Endothelial cell (in vitro differentiated cells): ENCODE data around the gene PLEKHG3. TPM values are rescaled to one million over a fixed set of nuclear protein-coding genes. Genes with fewer than 3 reads are reported as not detected.

Experiments used
- DNase-seq: peaks from one replicate; pipeline ENCODE4 v3.0.0; 2021; ENCODE audit warnings: low spot score
- H3K27ac Mint-ChIP-seq: one replicate; pipeline ENCODE4 v1.8.0; 2021; ENCODE audit warnings: mixed read lengths, inconsistent platforms; ENCODE audit not compliant: unreplicated experiment
- H3K27me3 Mint-ChIP-seq: one replicate; pipeline ENCODE4 v1.8.0; 2021; ENCODE audit warnings: mild to moderate bottlenecking, moderate library complexity, mixed read lengths, inconsistent platforms; ENCODE audit not compliant: unreplicated experiment
- H3K36me3 Mint-ChIP-seq: one replicate; pipeline ENCODE4 v1.8.0; 2021; ENCODE audit warnings: mild to moderate bottlenecking, low read depth, mixed read lengths, inconsistent platforms; ENCODE audit not compliant: unreplicated experiment
- H3K4me1 Mint-ChIP-seq: one replicate; pipeline ENCODE4 v1.8.0; 2021; ENCODE audit warnings: mild to moderate bottlenecking, mixed read lengths, inconsistent platforms; ENCODE audit not compliant: unreplicated experiment
- H3K4me3 Mint-ChIP-seq: one replicate; pipeline ENCODE4 v1.8.0; 2021; ENCODE audit warnings: mild to moderate bottlenecking, mixed read lengths, inconsistent platforms; ENCODE audit not compliant: unreplicated experiment
- H3K9me3 Mint-ChIP-seq: one replicate; pipeline ENCODE4 v1.8.0; 2021; ENCODE audit warnings: mixed read lengths, inconsistent platforms; ENCODE audit not compliant: unreplicated experiment
- total RNA-seq: library from RNA; stranded (reverse); fragmentation: NEBNext Ultra II Directional; extraction: Animal tissue kit (Norgen Biotek cat#: 25700); gene quantifications from one replicate; pipeline ENCODE4 v1.2.1, GENCODE V29; 2021; ENCODE audit not compliant: unreplicated experiment
- TF ChIP-seq, protein P1 (sequence below): fragments of 200-600 bp; sonication (generic); IDR thresholded peaks from one replicate; pipeline ENCODE4 v1.5.0; 2021; ENCODE audit warnings: antibody characterized with exemption; ENCODE audit not compliant: unreplicated experiment

Gene PLEKHG3
- total RNA-seq, 1 donor from 2014 or later = 31.4 TPM

DNA sequence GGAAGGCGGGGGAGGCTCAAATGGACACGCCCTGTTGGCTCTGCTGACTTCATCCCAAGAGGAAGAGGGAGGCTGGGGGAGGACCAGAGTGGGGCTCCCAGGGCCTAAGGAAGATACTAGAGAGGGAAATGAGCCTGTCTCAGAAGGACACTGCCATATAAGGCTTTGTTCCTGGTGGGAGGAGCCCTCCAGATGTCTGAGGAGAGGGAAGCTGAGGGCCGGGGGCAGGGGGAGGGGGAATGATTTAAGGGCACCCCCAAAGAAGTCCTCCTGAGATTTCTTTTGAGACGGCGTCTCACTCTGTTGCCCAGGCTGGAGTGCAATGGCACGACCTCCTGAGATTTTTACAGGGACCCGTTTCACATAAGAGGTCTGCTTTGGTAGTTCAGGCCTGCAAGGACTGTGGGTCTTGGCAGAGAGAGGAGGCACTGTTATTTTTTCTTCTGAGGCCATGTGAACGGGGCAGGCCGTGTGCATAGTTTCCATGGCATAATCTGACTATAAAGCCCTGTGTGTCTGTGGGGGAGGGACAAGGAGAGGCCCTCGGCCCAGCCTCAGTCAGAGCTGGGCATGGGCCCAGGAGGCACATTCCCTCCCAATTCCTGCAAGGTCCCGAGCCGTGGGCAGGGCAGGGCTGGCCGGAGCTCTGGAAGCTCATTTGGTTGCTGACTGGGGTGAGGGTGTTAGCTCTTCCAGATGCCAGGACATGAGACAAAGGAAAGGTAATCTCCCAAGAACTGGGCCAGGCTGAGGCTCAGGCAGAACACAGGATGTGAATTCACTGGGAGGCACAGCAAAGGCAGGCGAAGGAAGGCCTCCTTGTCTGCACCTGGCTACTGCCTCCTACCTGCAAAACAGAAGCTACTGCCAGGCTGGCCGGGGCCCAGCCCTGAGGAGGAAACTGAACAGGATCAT lies 22.2 kb upstream of the PLEKHG3 start:
- no peak overlapping the region for H3K4me3 Mint-ChIP-seq
- peaks cover 12% of the 10 kb centered on the region for H3K27me3 Mint-ChIP-seq
- no peaks in the 10 kb centered on the region for H3K9me3 Mint-ChIP-seq
- no peak for DNase-seq
- no peak overlapping the region for H3K27ac Mint-ChIP-seq
- peaks cover 2% of the 10 kb centered on the region for H3K4me1 Mint-ChIP-seq
- peaks cover 3% of the 10 kb centered on the region for H3K36me3 Mint-ChIP-seq
- TF ChIP-seq, protein P1, sequence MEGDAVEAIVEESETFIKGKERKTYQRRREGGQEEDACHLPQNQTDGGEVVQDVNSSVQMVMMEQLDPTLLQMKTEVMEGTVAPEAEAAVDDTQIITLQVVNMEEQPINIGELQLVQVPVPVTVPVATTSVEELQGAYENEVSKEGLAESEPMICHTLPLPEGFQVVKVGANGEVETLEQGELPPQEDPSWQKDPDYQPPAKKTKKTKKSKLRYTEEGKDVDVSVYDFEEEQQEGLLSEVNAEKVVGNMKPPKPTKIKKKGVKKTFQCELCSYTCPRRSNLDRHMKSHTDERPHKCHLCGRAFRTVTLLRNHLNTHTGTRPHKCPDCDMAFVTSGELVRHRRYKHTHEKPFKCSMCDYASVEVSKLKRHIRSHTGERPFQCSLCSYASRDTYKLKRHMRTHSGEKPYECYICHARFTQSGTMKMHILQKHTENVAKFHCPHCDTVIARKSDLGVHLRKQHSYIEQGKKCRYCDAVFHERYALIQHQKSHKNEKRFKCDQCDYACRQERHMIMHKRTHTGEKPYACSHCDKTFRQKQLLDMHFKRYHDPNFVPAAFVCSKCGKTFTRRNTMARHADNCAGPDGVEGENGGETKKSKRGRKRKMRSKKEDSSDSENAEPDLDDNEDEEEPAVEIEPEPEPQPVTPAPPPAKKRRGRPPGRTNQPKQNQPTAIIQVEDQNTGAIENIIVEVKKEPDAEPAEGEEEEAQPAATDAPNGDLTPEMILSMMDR = no peak

DNA sequence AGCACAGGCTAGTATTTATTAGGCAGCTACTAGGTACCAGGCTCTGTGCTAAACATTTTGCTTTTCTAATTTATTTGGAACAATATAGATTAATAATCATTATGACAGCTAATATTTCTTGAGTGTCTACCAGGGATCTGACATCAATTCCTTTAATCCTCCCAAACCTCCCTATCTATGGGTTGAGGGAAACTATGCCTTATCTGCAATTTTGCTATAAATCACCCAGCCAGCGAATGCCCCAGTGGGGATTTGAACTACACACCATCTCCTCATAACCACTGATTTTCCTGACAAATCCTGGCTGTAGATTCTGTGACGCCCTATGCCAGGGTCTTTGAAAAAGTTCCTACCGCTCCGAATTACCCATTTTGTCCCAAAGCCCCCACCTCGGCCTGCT lies 21.4 kb upstream of the PLEKHG3 start:
- Mint-ChIP-seq H3K9me3 (no peaks in the 10 kb centered on the region), H3K27me3 (peaks cover 10% of the 10 kb centered on the region)
- TF ChIP-seq, protein P1 = no peak

DNA sequence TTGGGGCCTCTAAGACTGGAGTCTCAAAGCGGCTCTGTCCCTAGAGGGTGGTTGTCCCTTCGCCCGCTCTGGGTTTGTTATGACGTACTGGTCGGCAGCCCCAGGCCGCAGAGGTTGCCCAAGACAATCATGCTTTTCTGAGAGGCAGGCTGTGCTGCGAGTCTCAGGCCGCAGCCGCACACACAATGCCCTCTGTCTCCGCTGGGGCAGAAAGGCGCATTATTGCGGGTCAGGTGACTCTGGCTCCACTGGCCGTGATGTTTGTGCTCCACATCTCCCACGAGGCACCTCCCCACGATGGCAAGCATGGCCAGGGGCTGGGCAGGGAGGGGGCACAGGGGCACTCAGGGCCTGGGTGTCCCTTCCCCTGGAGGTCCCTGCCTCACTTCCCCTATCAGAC lies 21.0 kb upstream of the PLEKHG3 start:
- peaks cover 3% of the 10 kb centered on the region for H3K36me3 Mint-ChIP-seq
- H3K4me3 Mint-ChIP-seq = no peak overlapping the region
- H3K4me1 Mint-ChIP-seq = peaks cover 2% of the 10 kb centered on the region
- H3K27me3 Mint-ChIP-seq = peaks cover 10% of the 10 kb centered on the region
- DNase-seq = no peak
- no peak overlapping the region for H3K27ac Mint-ChIP-seq
- TF ChIP-seq, protein P1 = no peak
- no peaks in the 10 kb centered on the region for H3K9me3 Mint-ChIP-seq

More for the DNA sequence above, 21.4 kb upstream of the PLEKHG3 start:
- H3K36me3 Mint-ChIP-seq = peaks cover 3% of the 10 kb centered on the region
- no peak overlapping the region for H3K27ac Mint-ChIP-seq
- H3K4me3 Mint-ChIP-seq = no peak overlapping the region
- DNase-seq = no peak
- H3K4me1 Mint-ChIP-seq = peaks cover 2% of the 10 kb centered on the region

DNA sequence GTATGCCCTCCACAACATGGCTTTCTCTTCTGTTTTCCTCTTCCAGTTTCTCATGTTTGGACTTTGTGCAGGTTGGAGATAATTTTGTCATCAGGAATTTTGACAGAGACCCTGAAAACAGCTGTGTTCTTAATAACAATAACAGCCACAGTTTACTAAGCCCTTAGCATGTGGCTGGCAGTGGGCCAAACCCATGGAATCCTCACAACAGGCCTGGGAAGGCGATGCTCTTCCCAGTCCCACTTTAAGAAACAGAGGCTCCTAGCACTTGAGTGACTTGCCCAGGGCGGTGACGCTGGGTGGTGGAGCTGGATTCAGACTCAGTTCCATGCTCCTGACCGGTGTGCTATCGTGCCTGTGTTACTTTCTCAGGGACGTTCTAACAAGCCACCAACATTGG lies 20.1 kb upstream of the PLEKHG3 start:
- Mint-ChIP-seq H3K9me3 (no peaks in the 10 kb centered on the region), H3K27me3 (peaks cover 10% of the 10 kb centered on the region)

More for the DNA sequence above, 20.1 kb upstream of the PLEKHG3 start:
- no peak for DNase-seq
- TF ChIP-seq, protein P1 = no peak
- Mint-ChIP-seq H3K36me3 (peaks cover 3% of the 10 kb centered on the region), H3K4me1 (peaks cover 4% of the 10 kb centered on the region), H3K27ac (peak overlapping the region; percentile 7), H3K4me3 (no peak overlapping the region)
